B cell (primary cell): ENCODE measurements around the gene PAEP. TPM values are rescaled to one million over a fixed set of nuclear protein-coding genes. Genes with fewer than 3 reads are reported as not detected.

Source experiments
- ATAC-seq: fragments of 200-7000 bp; cut with Tn5 transposase; one replicate; pipeline ENCODE4 v1.10.0; 2021; ENCODE audit warnings: low read depth, mild to moderate bottlenecking, moderate number of reproducible peaks, moderate library complexity
- CTCF ChIA-PET: fragments of 350-600 bp; sonication (Branson Sonifier 250); formaldehyde crosslinking; loops from one replicate; lab custom pipeline; 2021; ENCODE audit warnings: antibody characterized with exemption, inconsistent platforms; lab: Charles Lee
- POLR2A ChIA-PET: fragments of 350-600 bp; sonication (Branson Sonifier 250); formaldehyde crosslinking; loops from one replicate; lab custom pipeline; 2021; ENCODE audit warnings: antibody characterized with exemption; lab: Charles Lee
- DNase-seq: peaks from one replicate; pipeline ENCODE4 v3.0.0; 2013
- H2AFZ ChIP-seq: 2 replicates; pipeline ENCODE4 v1.6.1; 2012; ENCODE audit warnings: mild to moderate bottlenecking, low read depth, low read length; ENCODE audit not compliant: insufficient read depth, poor library complexity, severe bottlenecking
- H3K27ac ChIP-seq, 2 donors: 1 replicate in 1 of 2; 2 replicates in 1 of 2; pipeline ENCODE4 v1.5.1; 2012 to 2013; ENCODE audit warnings: low read length in 2 of 2, mild to moderate bottlenecking in 2 of 2, moderate library complexity in 1 of 2
- H3K27me3 ChIP-seq, 4 experiments: fragments of 200-600 bp in 1 of 4; sonication (generic) in 1 of 4; replicated peaks in 1 of 4; 1 replicate in 2 of 4; 2 replicates in 2 of 4; pipeline versions ENCODE4 v1.6.1 to v1.7.0; 2013 to 2016; ENCODE audit warnings: low read length in 3 of 4, mild to moderate bottlenecking in 2 of 4, mixed read lengths in 1 of 4, moderate library complexity in 1 of 4; ENCODE audit not compliant: insufficient read depth in 4 of 4, control insufficient read depth in 3 of 4; ENCODE audit errors: control extremely low read depth in 1 of 4
- H3K36me3 ChIP-seq, 2 experiments: replicated peaks in 1 of 2; 1 replicate in 1 of 2; 2 replicates in 1 of 2; pipeline versions ENCODE4 v1.6.1 to v1.7.1; 2013; ENCODE audit warnings: low read length in 1 of 2; ENCODE audit not compliant: insufficient read depth in 2 of 2, control insufficient read depth in 1 of 2; ENCODE audit errors: control extremely low read depth in 1 of 2, extremely low read depth in 1 of 2
- H3K4me1 ChIP-seq, 2 donors: fragments of 200-600 bp in 1 of 2; sonication (generic) in 1 of 2; 1 replicate in 1 of 2; 2 replicates in 1 of 2; pipeline versions ENCODE4 v1.5.1 to v1.6.1; 2013 to 2017; ENCODE audit warnings: low read length in 2 of 2; ENCODE audit not compliant: control insufficient read depth in 2 of 2, insufficient read depth in 2 of 2
- H3K4me2 ChIP-seq: replicated peaks from 2 replicates; pipeline ENCODE3; 2012; ENCODE audit warnings: mild to moderate bottlenecking, low read depth, low read length; ENCODE audit not compliant: poor library complexity, severe bottlenecking
- H3K4me3 ChIP-seq, 5 experiments: fragments of 200-600 bp in 1 of 5; sonication (generic) in 1 of 5; 1 replicate in 3 of 5; 2 replicates in 2 of 5; pipeline versions ENCODE4 v1.5.1 to v1.7.0; 2011 to 2016; ENCODE audit warnings: low read length in 4 of 5, mild to moderate bottlenecking in 4 of 5, low read depth in 2 of 5, control low read depth in 1 of 5, moderate library complexity in 1 of 5; ENCODE audit not compliant: insufficient read depth in 1 of 5; ENCODE audit errors: control extremely low read depth in 1 of 5, extremely low read depth in 1 of 5
- H3K79me2 ChIP-seq: fragments of 200-600 bp; sonication (generic); one replicate; pipeline ENCODE4 v1.6.0; 2016; ENCODE audit warnings: low read length; ENCODE audit not compliant: control insufficient read depth, insufficient read depth
- H3K9ac ChIP-seq: fragments of 200-600 bp; sonication (generic); 2 replicates; pipeline ENCODE4 v1.6.1; 2017; ENCODE audit warnings: mild to moderate bottlenecking, low read length, moderate library complexity
- H3K9me3 ChIP-seq, 3 donors: one replicate each; pipeline versions ENCODE4 v1.6.1 to v1.7.1; 2013; ENCODE audit warnings: low read length in 2 of 3; ENCODE audit not compliant: control insufficient read depth in 2 of 3, insufficient read depth in 1 of 3; ENCODE audit errors: control extremely low read depth in 1 of 3
- H4K20me1 ChIP-seq: 2 replicates; pipeline ENCODE4 v1.6.0; 2012; ENCODE audit warnings: mild to moderate bottlenecking, low read length; ENCODE audit not compliant: insufficient read depth, control insufficient read depth, poor library complexity, severe bottlenecking
- H3K27ac Mint-ChIP-seq: one replicate; pipeline ENCODE4 v1.8.0; 2021; ENCODE audit warnings: mixed read lengths
- H3K27me3 Mint-ChIP-seq: one replicate; pipeline ENCODE4 v1.8.0; 2021; ENCODE audit warnings: mixed read lengths
- H3K4me1 Mint-ChIP-seq: one replicate; pipeline ENCODE4 v1.8.0; 2021; ENCODE audit warnings: mixed read lengths
- H3K4me3 Mint-ChIP-seq: one replicate; pipeline ENCODE4 v1.8.0; 2021; ENCODE audit warnings: mixed read lengths
- H3K9me3 Mint-ChIP-seq: one replicate; pipeline ENCODE4 v1.8.0; 2022; ENCODE audit warnings: mixed read lengths; ENCODE audit not compliant: insufficient read depth
- EZH2 ChIP-seq: IDR thresholded peaks from 2 replicates; pipeline ENCODE4 v1.6.1; 2012; ENCODE audit warnings: borderline replicate concordance, low read depth, mild to moderate bottlenecking, moderate library complexity, low read length; ENCODE audit not compliant: insufficient read depth, poor library complexity, severe bottlenecking
- WGBS: methylation state at CpG from one replicate; pipeline ENCODE4 v1.1.5; 2013; ENCODE audit warnings: missing lambda C conversion rate; ENCODE audit not compliant: insufficient coverage; 5-methylcytosine and 5-hydroxymethylcytosine counted together
- intact Hi-C: fragments of 100-400 bp; cut with micrococcal nuclease; formaldehyde crosslinking; loops from one replicate; pipeline ENCODE4 v1.10.0; 2022
- polyA plus RNA-seq: library from polyadenylated mRNA; depleted of rRNA; stranded (reverse); fragments of >200 nt; gene quantifications from 2 replicates; pipeline ENCODE4 v1.2.3, GENCODE V29; 2012
- total RNA-seq, 2 donors: library from RNA; stranded (reverse); fragments of 120-200 nt in 1 of 2; gene quantifications; 1 replicate in 1 of 2; 2 replicates in 1 of 2; pipeline versions ENCODE4 v1.2.3 to v1.2.4, GENCODE V29; 2013 to 2022
- TF ChIP-seq, protein P1 (sequence below): fragments of 200-600 bp; IDR thresholded peaks from one replicate; pipeline ENCODE4 v1.8.0; 2022; ENCODE audit warnings: antibody characterized with exemption, mild to moderate bottlenecking

PAEP gene
- total and polyA plus RNA-seq, 2 donors (not counting 1 experiment from before 2014, with no cell fraction given), result not detected

DNA sequence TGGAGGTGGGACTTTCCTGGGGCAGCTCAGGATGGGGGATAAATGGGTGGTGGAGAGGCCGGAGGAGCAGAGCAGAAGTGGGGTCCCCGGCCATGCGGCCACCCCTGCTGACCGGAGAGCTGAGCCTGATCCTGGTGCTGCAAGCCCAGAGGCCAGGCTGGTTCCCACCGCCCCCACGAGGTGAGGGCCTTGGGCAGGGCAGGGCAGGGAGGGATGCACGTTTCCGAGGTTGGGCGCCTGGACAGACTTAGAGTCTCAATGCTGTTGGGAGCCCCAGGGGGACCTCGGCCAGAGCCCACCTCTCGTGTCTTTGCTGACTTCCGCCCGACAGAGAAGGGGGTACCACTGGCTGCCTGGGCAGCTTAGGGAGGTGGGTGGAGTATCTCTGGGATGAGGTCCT, 10.1 kb upstream of the PAEP start:
- Histone ChIP-seq H3K36me3 (no peaks in the 10 kb centered on the region), H4K20me1 (no peaks in the 10 kb centered on the region), H3K9ac (no peak overlapping the region), H3K4me1 (no peaks in the 10 kb centered on the region), H3K27me3 (no peaks in the 10 kb centered on the region), H3K79me2 (no peaks in the 10 kb centered on the region), H3K4me3 (no peak overlapping the region), H2AFZ (no peak overlapping the region), H3K9me3 (peaks cover 0 to 9% (median 0%) of the 10 kb centered on the region in 3 donors), H3K27ac (no peak overlapping the region), H3K4me2 (no peak overlapping the region)
- Mint-ChIP-seq H3K4me3 (no peak overlapping the region), H3K27me3 (no peaks in the 10 kb centered on the region), H3K9me3 (peaks cover 3% of the 10 kb centered on the region), H3K4me1 (no peaks in the 10 kb centered on the region), H3K27ac (no peak overlapping the region)
- no peak for ATAC-seq
- 92% methylated on average over 13 of the region's 13 CpGs for WGBS
- TF ChIP-seq, protein P1, sequence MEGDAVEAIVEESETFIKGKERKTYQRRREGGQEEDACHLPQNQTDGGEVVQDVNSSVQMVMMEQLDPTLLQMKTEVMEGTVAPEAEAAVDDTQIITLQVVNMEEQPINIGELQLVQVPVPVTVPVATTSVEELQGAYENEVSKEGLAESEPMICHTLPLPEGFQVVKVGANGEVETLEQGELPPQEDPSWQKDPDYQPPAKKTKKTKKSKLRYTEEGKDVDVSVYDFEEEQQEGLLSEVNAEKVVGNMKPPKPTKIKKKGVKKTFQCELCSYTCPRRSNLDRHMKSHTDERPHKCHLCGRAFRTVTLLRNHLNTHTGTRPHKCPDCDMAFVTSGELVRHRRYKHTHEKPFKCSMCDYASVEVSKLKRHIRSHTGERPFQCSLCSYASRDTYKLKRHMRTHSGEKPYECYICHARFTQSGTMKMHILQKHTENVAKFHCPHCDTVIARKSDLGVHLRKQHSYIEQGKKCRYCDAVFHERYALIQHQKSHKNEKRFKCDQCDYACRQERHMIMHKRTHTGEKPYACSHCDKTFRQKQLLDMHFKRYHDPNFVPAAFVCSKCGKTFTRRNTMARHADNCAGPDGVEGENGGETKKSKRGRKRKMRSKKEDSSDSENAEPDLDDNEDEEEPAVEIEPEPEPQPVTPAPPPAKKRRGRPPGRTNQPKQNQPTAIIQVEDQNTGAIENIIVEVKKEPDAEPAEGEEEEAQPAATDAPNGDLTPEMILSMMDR, result no peak
- TF ChIP-seq EZH2, result no peak
- intact Hi-C loops, result no loop called here
- CTCF ChIA-PET, result no interaction called here
- no peak for DNase-seq
- POLR2A ChIA-PET, result no interaction called here

DNA sequence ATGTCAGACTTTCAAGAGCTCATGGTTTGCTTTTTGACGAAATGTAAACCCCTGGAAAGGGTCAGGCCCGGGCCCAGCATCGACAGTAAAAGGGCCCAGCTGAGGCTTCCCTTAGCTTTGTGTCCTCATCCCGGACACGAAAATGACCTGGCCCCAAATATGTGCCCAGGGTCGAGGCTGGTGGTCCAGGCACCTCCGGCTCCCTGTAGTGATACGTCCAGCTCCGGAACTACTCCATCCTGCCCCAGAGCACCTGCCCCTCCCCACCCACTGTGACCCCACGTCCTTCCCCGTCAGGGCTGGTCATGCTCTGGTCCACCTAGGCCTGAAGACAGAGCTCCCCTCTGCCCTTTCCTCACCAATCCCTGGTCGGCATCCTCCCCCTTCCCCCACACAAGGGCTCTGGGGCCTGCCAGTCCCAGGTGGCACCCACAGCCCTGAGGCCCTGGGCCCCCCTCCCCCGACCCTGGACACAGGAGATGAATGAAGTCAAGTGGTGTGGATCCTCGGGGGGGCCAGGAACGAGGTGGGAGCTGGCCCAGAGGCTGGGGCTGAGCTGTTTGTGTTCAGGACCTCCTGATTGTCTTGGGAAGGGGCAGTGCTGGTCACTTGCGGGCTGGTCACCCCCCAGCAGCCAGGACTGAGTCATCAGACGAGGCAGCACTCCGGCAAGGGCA, 9.4 kb upstream of the PAEP start:
- no peak overlapping the region for H3K27ac Mint-ChIP-seq
- H3K79me2 ChIP-seq, result no peaks in the 10 kb centered on the region
- intact Hi-C loops, result no loop called here
- H3K27ac ChIP-seq, result no peak overlapping the region
- WGBS, result 85% methylated on average over 16 of the region's 18 CpGs
- H3K4me1 ChIP-seq, result no peaks in the 10 kb centered on the region
- ChIA-PET CTCF (no interaction called here), POLR2A (no interaction called here)
- H3K4me1 Mint-ChIP-seq, result no peaks in the 10 kb centered on the region
- no peak overlapping the region for H3K4me3 Mint-ChIP-seq
- H3K36me3 ChIP-seq, result no peaks in the 10 kb centered on the region
- no peaks in the 10 kb centered on the region for H3K27me3 Mint-ChIP-seq
- H3K9me3 Mint-ChIP-seq, result peaks cover 3% of the 10 kb centered on the region
- TF ChIP-seq, protein P1, result no peak
- no peak for TF ChIP-seq EZH2
- no peak overlapping the region for H3K9ac ChIP-seq
- H2AFZ ChIP-seq, result no peak overlapping the region
- no peaks in the 10 kb centered on the region for H4K20me1 ChIP-seq
- H3K4me2 ChIP-seq, result no peak overlapping the region
- H3K4me3 ChIP-seq, result no peak overlapping the region
- H3K9me3 ChIP-seq, result peaks cover 0 to 9% (median 0%) of the 10 kb centered on the region in 3 donors
- DNase-seq, result no peak
- no peaks in the 10 kb centered on the region for H3K27me3 ChIP-seq
- ATAC-seq, result no peak
